Fibroblast of lung (primary cell): ENCODE data around the gene ABCB1. TPM values are rescaled to one million over a fixed set of nuclear protein-coding genes. Genes with fewer than 3 reads are reported as not detected.

Source experiments
- DNase-seq, 2 donors: peaks; one replicate each; pipeline versions ENCODE4 v3.0.0 to v3.0.0-alpha.2; 2010; ENCODE audit warnings: low read depth in 2 of 2
- H2AFZ ChIP-seq: 2 replicates; pipeline ENCODE4 v1.5.1; 2012; ENCODE audit warnings: low read length, control low read depth, inconsistent platforms
- H3K27ac ChIP-seq: 2 replicates; pipeline ENCODE4 v1.5.1; 2011; ENCODE audit warnings: low read length, control low read depth; ENCODE audit not compliant: insufficient read depth
- H3K27me3 ChIP-seq: 2 replicates; pipeline ENCODE4 v1.5.1; 2011; ENCODE audit warnings: mild to moderate bottlenecking, low read length; ENCODE audit not compliant: control insufficient read depth, insufficient read depth
- H3K36me3 ChIP-seq: 2 replicates; pipeline ENCODE4 v1.5.1; 2011; ENCODE audit warnings: low read length; ENCODE audit not compliant: control insufficient read depth, insufficient read depth
- H3K4me1 ChIP-seq: 2 replicates; pipeline ENCODE4 v1.5.1; 2011; ENCODE audit warnings: low read length; ENCODE audit not compliant: control insufficient read depth, insufficient read depth; ENCODE audit errors: extremely low read depth
- H3K4me2 ChIP-seq: 2 replicates; pipeline ENCODE4 v1.5.1; 2011; ENCODE audit warnings: low read length, control low read depth; ENCODE audit not compliant: insufficient read depth; ENCODE audit errors: extremely low read depth
- H3K4me3 ChIP-seq, 4 experiments: fragments of 200-600 bp in 1 of 4; sonication (generic) in 1 of 4; replicated peaks in 1 of 4; 2 replicates each; pipeline ENCODE4 v1.5.1; 2011 to 2016; ENCODE audit warnings: low read length in 4 of 4, low read depth in 3 of 4, mild to moderate bottlenecking in 3 of 4, control low read depth in 2 of 4, inconsistent platforms in 1 of 4, mixed read lengths in 1 of 4; ENCODE audit not compliant: insufficient read depth in 1 of 4; ENCODE audit errors: control extremely low read depth in 1 of 4
- H3K79me2 ChIP-seq: 2 replicates; pipeline ENCODE4 v1.5.1; 2012; ENCODE audit warnings: mild to moderate bottlenecking, low read length, inconsistent platforms; ENCODE audit not compliant: control insufficient read depth, insufficient read depth
- H3K9ac ChIP-seq: 2 replicates; pipeline ENCODE4 v1.5.1; 2011; ENCODE audit warnings: mild to moderate bottlenecking, low read length, control low read depth; ENCODE audit not compliant: insufficient read depth
- H3K9me3 ChIP-seq: 2 replicates; pipeline ENCODE4 v1.5.1; 2012; ENCODE audit warnings: low read depth, low read length; ENCODE audit not compliant: control insufficient read depth, insufficient read depth
- H4K20me1 ChIP-seq: 2 replicates; pipeline ENCODE4 v1.5.1; 2011; ENCODE audit warnings: low read length; ENCODE audit not compliant: control insufficient read depth, insufficient read depth; ENCODE audit errors: extremely low read depth
- EZH2 ChIP-seq: IDR thresholded peaks from 2 replicates; pipeline ENCODE4 v1.5.1; 2012; ENCODE audit warnings: low read length, control low read depth, mild to moderate bottlenecking; ENCODE audit errors: missing control alignments
- polyA plus RNA-seq, 2 donors: library from polyadenylated mRNA; depleted of rRNA in 1 of 2; stranded (reverse) in 1 of 2; unstranded in 1 of 2; fragments of >200 nt; gene quantifications; 2 replicates each; pipeline ENCODE4 v1.2.1, GENCODE V29; 2011 to 2012; ENCODE audit warnings: missing spikeins in 1 of 2
- total RNA-seq: library from RNA; depleted of rRNA; stranded (reverse); fragments of >200 nt; gene quantifications from 2 replicates; pipeline ENCODE4 v1.2.1, GENCODE V29; 2014
- TF ChIP-seq, protein P1 (sequence below), 2 donors: IDR thresholded peaks in 1 of 2; conservative IDR thresholded peaks in 1 of 2; 1 replicate in 1 of 2; 2 replicates in 1 of 2; pipeline ENCODE4 v1.5.1; 2011 to 2012; ENCODE audit warnings: low read length in 2 of 2, control low read depth in 1 of 2, inconsistent platforms in 1 of 2, low read depth in 1 of 2, mild to moderate bottlenecking in 1 of 2

Gene ABCB1
- total and polyA plus RNA-seq, 2 donors (not counting 1 experiment from before 2014, with no cell fraction given), result 1.1 to 4.8 TPM

DNA sequence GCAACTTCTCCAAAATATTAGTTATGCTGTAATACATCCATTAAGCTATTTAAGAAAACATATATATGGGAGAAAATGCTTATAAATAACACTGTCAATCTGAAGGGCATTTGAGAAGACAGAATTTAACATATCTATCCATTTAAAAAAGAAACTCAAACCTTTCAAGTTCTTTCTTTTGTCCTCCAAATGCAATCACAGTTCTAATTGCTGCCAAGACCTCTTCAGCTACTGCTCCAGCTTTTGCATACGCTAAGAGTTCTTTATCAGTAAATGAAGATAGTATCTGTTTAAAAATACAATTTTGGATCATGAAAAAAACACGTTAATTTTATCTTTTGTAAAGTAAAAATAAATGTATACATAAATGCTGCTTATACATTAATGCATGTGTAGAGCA is 39.6 kb downstream of the ABCB1 start:
- H3K79me2 ChIP-seq, result no peaks in the 10 kb centered on the region
- H3K9me3 ChIP-seq, result no peaks in the 10 kb centered on the region
- no peaks in the 10 kb centered on the region for H3K36me3 ChIP-seq
- no peak overlapping the region for H3K4me3 ChIP-seq
- DNase-seq, result no peak
- H3K4me2 ChIP-seq, result no peak overlapping the region
- no peaks in the 10 kb centered on the region for H3K4me1 ChIP-seq
- H2AFZ ChIP-seq, result no peak overlapping the region
- no peak overlapping the region for H3K27ac ChIP-seq
- no peaks in the 10 kb centered on the region for H3K27me3 ChIP-seq
- TF ChIP-seq EZH2, result no peak
- TF ChIP-seq, protein P1, sequence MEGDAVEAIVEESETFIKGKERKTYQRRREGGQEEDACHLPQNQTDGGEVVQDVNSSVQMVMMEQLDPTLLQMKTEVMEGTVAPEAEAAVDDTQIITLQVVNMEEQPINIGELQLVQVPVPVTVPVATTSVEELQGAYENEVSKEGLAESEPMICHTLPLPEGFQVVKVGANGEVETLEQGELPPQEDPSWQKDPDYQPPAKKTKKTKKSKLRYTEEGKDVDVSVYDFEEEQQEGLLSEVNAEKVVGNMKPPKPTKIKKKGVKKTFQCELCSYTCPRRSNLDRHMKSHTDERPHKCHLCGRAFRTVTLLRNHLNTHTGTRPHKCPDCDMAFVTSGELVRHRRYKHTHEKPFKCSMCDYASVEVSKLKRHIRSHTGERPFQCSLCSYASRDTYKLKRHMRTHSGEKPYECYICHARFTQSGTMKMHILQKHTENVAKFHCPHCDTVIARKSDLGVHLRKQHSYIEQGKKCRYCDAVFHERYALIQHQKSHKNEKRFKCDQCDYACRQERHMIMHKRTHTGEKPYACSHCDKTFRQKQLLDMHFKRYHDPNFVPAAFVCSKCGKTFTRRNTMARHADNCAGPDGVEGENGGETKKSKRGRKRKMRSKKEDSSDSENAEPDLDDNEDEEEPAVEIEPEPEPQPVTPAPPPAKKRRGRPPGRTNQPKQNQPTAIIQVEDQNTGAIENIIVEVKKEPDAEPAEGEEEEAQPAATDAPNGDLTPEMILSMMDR (conservative IDR thresholded peaks at IDR 0.05 in 1 of 2, IDR thresholded peaks at IDR 0.05 in 1 of 2; ENCODE audit: low read depth in 1 of 2, low read length in 2 of 2), result no peak
- H4K20me1 ChIP-seq, result no peaks in the 10 kb centered on the region
- H3K9ac ChIP-seq, result no peak overlapping the region

DNA sequence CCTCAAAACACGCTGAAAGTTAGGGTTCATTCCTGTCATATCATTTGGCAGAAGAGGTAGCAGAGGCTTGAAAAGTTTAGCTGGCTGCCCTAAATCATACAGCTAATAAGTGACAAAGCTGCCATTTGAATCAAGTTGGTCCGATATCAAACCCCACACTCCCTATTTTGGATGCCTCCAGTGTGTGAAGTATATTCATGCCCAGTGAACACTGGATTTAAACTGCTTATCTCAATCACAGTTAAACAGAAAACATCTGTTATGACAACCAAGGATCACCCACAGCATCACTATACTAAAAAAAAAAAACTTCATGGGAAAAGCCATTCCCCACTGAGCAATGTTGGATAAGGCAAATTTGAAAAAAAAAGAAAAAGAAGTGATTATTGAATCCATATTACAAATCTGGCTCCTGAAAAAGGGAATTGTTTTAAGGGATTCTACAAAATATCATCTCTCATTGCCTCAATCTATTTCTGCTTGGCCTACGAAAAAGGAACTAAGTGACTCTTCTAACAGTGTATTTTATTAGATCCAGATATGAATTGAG is 48.3 kb downstream of the ABCB1 start:
- Histone ChIP-seq H3K79me2 (no peaks in the 10 kb centered on the region), H3K9ac (no peak overlapping the region), H3K27me3 (no peaks in the 10 kb centered on the region), H3K4me1 (no peaks in the 10 kb centered on the region), H3K36me3 (no peaks in the 10 kb centered on the region), H3K4me3 (no peak overlapping the region), H3K27ac (no peak overlapping the region), H4K20me1 (no peaks in the 10 kb centered on the region), H2AFZ (no peak overlapping the region), H3K9me3 (no peaks in the 10 kb centered on the region), H3K4me2 (no peak overlapping the region)
- TF ChIP-seq EZH2, result no peak
- TF ChIP-seq, protein P1 (conservative IDR thresholded peaks at IDR 0.05 in 1 of 2, IDR thresholded peaks at IDR 0.05 in 1 of 2; ENCODE audit: low read depth in 1 of 2, low read length in 2 of 2), result no peak
- DNase-seq, result no peak

GRCh38 chr7:87548123-87548919 is 52.4 kb downstream of the ABCB1 start:
- no peak overlapping the region for H3K4me2 ChIP-seq
- no peaks in the 10 kb centered on the region for H3K4me1 ChIP-seq
- no peak overlapping the region for H3K9ac ChIP-seq
- TF ChIP-seq, protein P1 (conservative IDR thresholded peaks at IDR 0.05 in 1 of 2, IDR thresholded peaks at IDR 0.05 in 1 of 2; ENCODE audit: low read depth in 1 of 2, low read length in 2 of 2), result no peak
- TF ChIP-seq EZH2, result no peak
- H2AFZ ChIP-seq, result no peak overlapping the region
- H4K20me1 ChIP-seq, result no peaks in the 10 kb centered on the region
- no peak overlapping the region for H3K27ac ChIP-seq
- no peaks in the 10 kb centered on the region for H3K36me3 ChIP-seq
- no peak overlapping the region for H3K4me3 ChIP-seq
- DNase-seq, result no peak
- H3K9me3 ChIP-seq, result no peaks in the 10 kb centered on the region
- no peaks in the 10 kb centered on the region for H3K79me2 ChIP-seq
- H3K27me3 ChIP-seq, result no peaks in the 10 kb centered on the region
